GM15510 (cell line): ENCODE measurements around the gene GSK3A.
A peak's percentile ranks its signal among the peaks of the same experiment; 100 is the strongest.

Experiments used
- POLR2A ChIP-seq: IDR thresholded peaks from 3 replicates; pipeline ENCODE4 v1.6.1; 2011; ENCODE audit warnings: borderline replicate concordance; ENCODE audit not compliant: insufficient read length; ENCODE audit errors: extremely low read depth

GSK3A gene

GRCh38 chr19:42284066-42284501 is 41.7 kb upstream of the GSK3A start:
- peak; percentile 54 for TF ChIP-seq POLR2A

GRCh38 chr19:42283188-42284065 is 41.0 kb upstream of the GSK3A start:
- TF ChIP-seq POLR2A = peak; percentile 59

GRCh38 chr19:42282819-42283187 is 40.4 kb upstream of the GSK3A start:
- no peak for TF ChIP-seq POLR2A

- no peak for TF ChIP-seq POLR2A
Measured at GRCh38 chr19:42281827-42282762, 39.7 kb upstream of the GSK3A start.

- no peak for TF ChIP-seq POLR2A
Measured at GRCh38 chr19:42281146-42281826, 38.9 kb upstream of the GSK3A start.

- TF ChIP-seq POLR2A = no peak
Measured at GRCh38 chr19:42280815-42281145, 38.4 kb upstream of the GSK3A start.

GRCh38 chr19:42279902-42280814 is 37.8 kb upstream of the GSK3A start:
- peak; percentile 66 for TF ChIP-seq POLR2A

- no peak for TF ChIP-seq POLR2A
Measured at GRCh38 chr19:42279155-42279901, 36.9 kb upstream of the GSK3A start.

- TF ChIP-seq POLR2A = no peak
Measured at GRCh38 chr19:42278452-42279154, 36.2 kb upstream of the GSK3A start.

- no peak for TF ChIP-seq POLR2A
Measured at GRCh38 chr19:42277821-42278451, 35.5 kb upstream of the GSK3A start.

GRCh38 chr19:42276821-42277220 is 34.4 kb upstream of the GSK3A start:
- TF ChIP-seq POLR2A = no peak

GRCh38 chr19:42276284-42276683 is 33.9 kb upstream of the GSK3A start:
- no peak for TF ChIP-seq POLR2A
